HCT116 (cell line): ENCODE measurements around the gene GBE1.

Source experiments
- CBX3 ChIP-seq: IDR thresholded peaks from 2 replicates; pipeline ENCODE4 v1.6.1; 2012; ENCODE audit warnings: low read depth
- CEBPB ChIP-seq: IDR thresholded peaks from 2 replicates; pipeline ENCODE4 v1.6.1; 2012; ENCODE audit warnings: low read depth
- CTCF ChIP-seq, 3 experiments: fragments of 200-600 bp in 1 of 3; sonication (generic) in 1 of 3; IDR thresholded peaks in 2 of 3; conservative IDR thresholded peaks in 1 of 3; 2 replicates each; pipeline ENCODE4 v1.5.1; 2012 to 2017; ENCODE audit warnings: low read depth in 2 of 3, low read length in 2 of 3, antibody characterized with exemption in 1 of 3, borderline replicate concordance in 1 of 3, control low read depth in 1 of 3, mild to moderate bottlenecking in 1 of 3, mixed read lengths in 1 of 3, mixed run types in 1 of 3, moderate library complexity in 1 of 3; ENCODE audit not compliant: insufficient read depth in 1 of 3
- EZH2 ChIP-seq: fragments of 200-600 bp; sonication (generic); IDR thresholded peaks from 2 replicates; pipeline ENCODE4 v1.6.1; 2017; ENCODE audit warnings: antibody characterized with exemption, mixed run types
- EZH2phosphoT487 ChIP-seq: fragments of 200-600 bp; IDR thresholded peaks from 2 replicates; pipeline ENCODE4 v1.6.1; 2018; ENCODE audit warnings: antibody characterized with exemption, borderline replicate concordance
- FOSL1 ChIP-seq: IDR thresholded peaks from 2 replicates; pipeline ENCODE4 v1.6.1; 2012; ENCODE audit warnings: low read depth
- JUND ChIP-seq: IDR thresholded peaks from 2 replicates; pipeline ENCODE4 v1.6.1; 2012
- POLR2A ChIP-seq: IDR thresholded peaks from 2 replicates; pipeline ENCODE4 v1.7.0; 2011; ENCODE audit warnings: borderline replicate concordance; ENCODE audit not compliant: insufficient read depth, insufficient read length; ENCODE audit errors: extremely low read depth
- POLR2AphosphoS5 ChIP-seq: IDR thresholded peaks from 2 replicates; pipeline ENCODE4 v1.6.1; 2011; ENCODE audit warnings: mild to moderate bottlenecking, low read depth, low read length, moderate library complexity
- REST ChIP-seq: IDR thresholded peaks from 2 replicates; pipeline ENCODE4 v1.6.1; 2012; ENCODE audit warnings: low read depth
- SIN3A ChIP-seq: IDR thresholded peaks from 2 replicates; pipeline ENCODE4 v1.6.1; 2012; ENCODE audit warnings: low read depth

- TF ChIP-seq CTCF (IDR thresholded peaks at IDR 0.05 in 2 of 3, conservative IDR thresholded peaks at IDR 0.05 in 1 of 3; ENCODE audit: borderline replicate concordance in 1 of 3, insufficient read depth in 1 of 3, low read depth in 2 of 3, low read length in 2 of 3), result no peak
- no peak for TF ChIP-seq FOSL1
- no peak for TF ChIP-seq CBX3
- no peak for TF ChIP-seq POLR2AphosphoS5
- TF ChIP-seq REST, result no peak
- no peak for TF ChIP-seq EZH2phosphoT487
- no peak for TF ChIP-seq JUND
- TF ChIP-seq SIN3A, result no peak
- TF ChIP-seq POLR2A, result no peak
- no peak for TF ChIP-seq CEBPB
- no peak for TF ChIP-seq EZH2
Observed at GRCh38 chr3:81663114-81663513, 98.3 kb downstream of the GBE1 start.
